Activated CD4-positive, alpha-beta memory T cell treated with anti-CD3 and anti-CD28 coated beads for 36 hours (primary cell): ENCODE data around the gene CD44. TPM values are rescaled to one million over a fixed set of nuclear protein-coding genes. Genes with fewer than 3 reads are reported as not detected.

Source experiments
- CTCF ChIA-PET: fragments of 350-600 bp; sonication (Branson Sonifier 250); formaldehyde crosslinking; loops from one replicate; lab custom pipeline; 2021; ENCODE audit warnings: antibody characterized with exemption, inconsistent platforms; lab: Charles Lee
- POLR2A ChIA-PET: fragments of 350-600 bp; sonication (Branson Sonifier 250); formaldehyde crosslinking; loops from one replicate; lab custom pipeline; 2021; ENCODE audit warnings: antibody characterized with exemption; lab: Charles Lee
- DNase-seq: peaks from one replicate; pipeline ENCODE4 v3.0.0-alpha.2; 2020
- H3K27ac Mint-ChIP-seq: one replicate; pipeline ENCODE4 v1.8.0; 2021; ENCODE audit warnings: mixed read lengths
- H3K27me3 Mint-ChIP-seq: one replicate; pipeline ENCODE4 v1.8.0; 2021; ENCODE audit warnings: mixed read lengths
- H3K36me3 Mint-ChIP-seq: one replicate; pipeline ENCODE4 v1.8.0; 2021; ENCODE audit warnings: mixed read lengths
- H3K4me1 Mint-ChIP-seq: one replicate; pipeline ENCODE4 v1.8.0; 2021; ENCODE audit warnings: low read depth, mixed read lengths
- H3K4me3 Mint-ChIP-seq: one replicate; pipeline ENCODE4 v1.8.0; 2021; ENCODE audit warnings: mild to moderate bottlenecking, mixed read lengths
- H3K9me3 Mint-ChIP-seq: one replicate; pipeline ENCODE4 v1.8.0; 2021; ENCODE audit warnings: mixed read lengths
- intact Hi-C: fragments of 100-400 bp; cut with micrococcal nuclease; formaldehyde crosslinking; loops from one replicate; pipeline ENCODE4 v1.15.1; 2023
- total RNA-seq, 2 experiments: library from RNA; stranded (reverse); gene quantifications; one replicate each; pipeline ENCODE4 v1.2.3, GENCODE V29; 2021

CD44 gene
- total RNA-seq, 2 experiments from 2014 or later = 440 to 442 TPM

- no peak for DNase-seq
- CTCF ChIA-PET = no interaction called here
- H3K9me3 Mint-ChIP-seq = no peaks in the 10 kb centered on the region
- POLR2A ChIA-PET = no interaction called here
- peaks cover 4% of the 10 kb centered on the region for H3K27me3 Mint-ChIP-seq
- H3K4me1 Mint-ChIP-seq = peaks cover 37% of the 10 kb centered on the region
- intact Hi-C loops = no loop called here
- H3K4me3 Mint-ChIP-seq = no peak overlapping the region
- H3K27ac Mint-ChIP-seq = no peak overlapping the region
- H3K36me3 Mint-ChIP-seq = no peaks in the 10 kb centered on the region
Observed at GRCh38 chr11:35271031-35271430, 132.1 kb downstream of the CD44 start.

GRCh38 chr11:35272391-35272902 lies 133.5 kb downstream of the CD44 start:
- peak overlapping the region; percentile 80 for H3K27ac Mint-ChIP-seq
- intact Hi-C loops = loop anchor here (1.0 to 2.0 kb wide), 3 partner anchors 30 to 65 kb away; no protein-coding TSS in a partner anchor
- peak; percentile 74 for DNase-seq
- H3K36me3 Mint-ChIP-seq = no peaks in the 10 kb centered on the region
- POLR2A ChIA-PET = interaction anchor here (0.9 to 1.3 kb wide), 2 partner anchors 64 to 126 kb away, joined by 3 read pairs; no protein-coding TSS in a partner anchor
- H3K27me3 Mint-ChIP-seq = peaks cover 4% of the 10 kb centered on the region
- peak overlapping the region; percentile 38 for H3K4me3 Mint-ChIP-seq
- CTCF ChIA-PET = interaction anchor here (0.7 to 2.1 kb wide), 4 partner anchors 17 to 36 kb away, joined by 4 to 6 read pairs (median 4); no protein-coding TSS in a partner anchor
- H3K9me3 Mint-ChIP-seq = no peaks in the 10 kb centered on the region
- peaks cover 44% of the 10 kb centered on the region for H3K4me1 Mint-ChIP-seq

- no peak overlapping the region for H3K4me3 Mint-ChIP-seq
Observed at GRCh38 chr11:35274909-35275785, 136.2 kb downstream of the CD44 start.

GRCh38 chr11:35275786-35276170 lies 136.8 kb downstream of the CD44 start:
- no peak overlapping the region for H3K4me3 Mint-ChIP-seq
- intact Hi-C loops = loop anchor here (1.0 kb wide), 1 partner anchor 62 kb away; no protein-coding TSS in a partner anchor
- no peaks in the 10 kb centered on the region for H3K9me3 Mint-ChIP-seq
- no peak for DNase-seq
- H3K4me1 Mint-ChIP-seq = peaks cover 44% of the 10 kb centered on the region
- H3K36me3 Mint-ChIP-seq = no peaks in the 10 kb centered on the region
- ChIA-PET POLR2A (no interaction called here), CTCF (interaction anchor here (0.7 to 1.0 kb wide), 3 partner anchors 116 to 351 kb away, joined by 3 read pairs; no protein-coding TSS in a partner anchor)
- no peak overlapping the region for H3K27ac Mint-ChIP-seq
- peaks cover 4% of the 10 kb centered on the region for H3K27me3 Mint-ChIP-seq

More at GRCh38 chr11:35274909-35275785, 136.2 kb downstream of the CD44 start:
- DNase-seq = no peak
- CTCF ChIA-PET = interaction anchor here (0.7 to 1.0 kb wide), 3 partner anchors 117 to 350 kb away, joined by 3 read pairs; no protein-coding TSS in a partner anchor
- Mint-ChIP-seq H3K36me3 (no peaks in the 10 kb centered on the region), H3K9me3 (no peaks in the 10 kb centered on the region), H3K27ac (no peak overlapping the region), H3K4me1 (peaks cover 44% of the 10 kb centered on the region), H3K27me3 (peaks cover 4% of the 10 kb centered on the region)
- POLR2A ChIA-PET = no interaction called here
- intact Hi-C loops = no loop called here

- Mint-ChIP-seq H3K36me3 (no peaks in the 10 kb centered on the region), H3K4me1 (peaks cover 40% of the 10 kb centered on the region), H3K27ac (peak overlapping the region; percentile 11), H3K4me3 (no peak overlapping the region), H3K9me3 (no peaks in the 10 kb centered on the region), H3K27me3 (peaks cover 2% of the 10 kb centered on the region)
- POLR2A ChIA-PET = no interaction called here
- CTCF ChIA-PET = no interaction called here
- DNase-seq = peak; percentile 63
- intact Hi-C loops = loop anchor here (1.0 kb wide), 1 partner anchor 61 kb away; no protein-coding TSS in a partner anchor
Observed at GRCh38 chr11:35276396-35277145, 137.6 kb downstream of the CD44 start.

- Mint-ChIP-seq H3K9me3 (no peaks in the 10 kb centered on the region), H3K27me3 (peaks cover 2% of the 10 kb centered on the region), H3K36me3 (no peaks in the 10 kb centered on the region), H3K4me1 (peaks cover 31% of the 10 kb centered on the region), H3K4me3 (no peak overlapping the region), H3K27ac (no peak overlapping the region)
- CTCF ChIA-PET = no interaction called here
- POLR2A ChIA-PET = no interaction called here
- intact Hi-C loops = no loop called here
- no peak for DNase-seq
Observed at GRCh38 chr11:35277827-35278226, 138.9 kb downstream of the CD44 start.

- Mint-ChIP-seq H3K36me3 (no peaks in the 10 kb centered on the region), H3K27ac (no peak overlapping the region), H3K9me3 (no peaks in the 10 kb centered on the region), H3K4me1 (peaks cover 14% of the 10 kb centered on the region), H3K27me3 (no peaks in the 10 kb centered on the region), H3K4me3 (no peak overlapping the region)
- DNase-seq = no peak
- intact Hi-C loops = no loop called here
- POLR2A ChIA-PET = no interaction called here
- CTCF ChIA-PET = no interaction called here
Observed at GRCh38 chr11:35280727-35281126, 141.8 kb downstream of the CD44 start.

- ChIA-PET POLR2A (no interaction called here), CTCF (no interaction called here)
- no peak overlapping the region for H3K27ac Mint-ChIP-seq
- intact Hi-C loops = no loop called here
- H3K9me3 Mint-ChIP-seq = no peaks in the 10 kb centered on the region
- no peak for DNase-seq
- no peaks in the 10 kb centered on the region for H3K36me3 Mint-ChIP-seq
- peaks cover 9% of the 10 kb centered on the region for H3K4me1 Mint-ChIP-seq
- no peaks in the 10 kb centered on the region for H3K27me3 Mint-ChIP-seq
- no peak overlapping the region for H3K4me3 Mint-ChIP-seq
Observed at GRCh38 chr11:35281169-35281688, 142.3 kb downstream of the CD44 start.

Other genes starting within 250 kb of the CD44 start
- gene APIP, start 222.8 kb upstream of the CD44 start, total RNA-seq = 10 to 100 TPM; 31.2 to 32.9 TPM
- 10 to 100 TPM; 34.5 to 35.5 TPM for gene PDHX, start 222.6 kb upstream of the CD44 start, total RNA-seq